ENCODE data around the gene ADO.

ADO gene

GRCh38 chr10:62795762-62796161, 8.8 kb upstream of the ADO start:
- no peaks in the 10 kb centered on the region for H3K36me3 ChIP-seq (ENCODE audit: control insufficient read depth, insufficient read depth, low read length)
- H3K18ac ChIP-seq (ENCODE audit: low read length), result no peak overlapping the region
- H4K5ac ChIP-seq (ENCODE audit: low read length), result no peak overlapping the region
- no peaks in the 10 kb centered on the region for H3K79me2 ChIP-seq (ENCODE audit: control insufficient read depth, insufficient read depth, low read length)
- H3K4me1 ChIP-seq (ENCODE audit: control insufficient read depth, low read depth, low read length), result no peaks in the 10 kb centered on the region
- no peaks in the 10 kb centered on the region for H3K79me1 ChIP-seq (ENCODE audit: low read length)
- H3K23ac ChIP-seq (ENCODE audit: low read length), result no peak overlapping the region
- WGBS (ENCODE audit: extremely low coverage, insufficient coverage, low lambda C conversion rate), result no CpG with 5 or more reads among the region's 4 CpGs
- H4K8ac ChIP-seq (ENCODE audit: low read depth, low read length), result no peak overlapping the region
- no peak overlapping the region for H3K4me3 ChIP-seq (ENCODE audit: low read length)
- no peak overlapping the region for H3K4ac ChIP-seq (ENCODE audit: low read depth, low read length)
- H2BK120ac ChIP-seq (ENCODE audit: low read depth, low read length), result no peak overlapping the region
- no peak overlapping the region for H3K4me2 ChIP-seq (ENCODE audit: low read length)
- H2AK5ac ChIP-seq (ENCODE audit: low read length), result no peak overlapping the region
- H3K56ac ChIP-seq (ENCODE audit: low read length), result no peak overlapping the region
- DNase-seq, result no peak
- H3K9ac ChIP-seq (ENCODE audit: low read length), result no peak overlapping the region
- H3K27me3 ChIP-seq (ENCODE audit: insufficient read depth, low read length, poor library complexity), result no peaks in the 10 kb centered on the region
- H3K27ac ChIP-seq (ENCODE audit: low read depth, low read length), result no peak overlapping the region
- no peak overlapping the region for H2BK5ac ChIP-seq (ENCODE audit: low read length)
- no peak overlapping the region for H2BK15ac ChIP-seq (replicated peaks; ENCODE audit: low read depth)

- no CpG with 5 or more reads among the region's 3 CpGs for WGBS (ENCODE audit: extremely low coverage, insufficient coverage, low lambda C conversion rate)
- H3K27me3 ChIP-seq (ENCODE audit: insufficient read depth, low read length, poor library complexity), result no peaks in the 10 kb centered on the region
- H3K36me3 ChIP-seq (ENCODE audit: control insufficient read depth, insufficient read depth, low read length), result no peaks in the 10 kb centered on the region
Measured at GRCh38 chr10:62796896-62797295, 7.6 kb upstream of the ADO start.

GRCh38 chr10:62801871-62802270, 2.6 kb upstream of the ADO start:
- no CpG with 5 or more reads among the region's 3 CpGs for WGBS (ENCODE audit: extremely low coverage, insufficient coverage, low lambda C conversion rate)
- H4K5ac ChIP-seq (ENCODE audit: low read length), result no peak overlapping the region
- no peak for DNase-seq

More at GRCh38 chr10:62796896-62797295, 7.6 kb upstream of the ADO start:
- Histone ChIP-seq H3K4me2 (ENCODE audit: low read length) (no peak overlapping the region), H4K5ac (ENCODE audit: low read length) (no peak overlapping the region), H2AK5ac (ENCODE audit: low read length) (no peak overlapping the region), H3K4me3 (ENCODE audit: low read length) (no peak overlapping the region), H3K4ac (ENCODE audit: low read depth, low read length) (no peak overlapping the region), H3K4me1 (ENCODE audit: control insufficient read depth, low read depth, low read length) (no peaks in the 10 kb centered on the region), H4K8ac (ENCODE audit: low read depth, low read length) (no peak overlapping the region), H2BK15ac (replicated peaks; ENCODE audit: low read depth) (no peak overlapping the region), H3K23ac (ENCODE audit: low read length) (no peak overlapping the region), H2BK5ac (ENCODE audit: low read length) (no peak overlapping the region), H3K9ac (ENCODE audit: low read length) (no peak overlapping the region), H3K79me2 (ENCODE audit: control insufficient read depth, insufficient read depth, low read length) (no peaks in the 10 kb centered on the region), H3K27ac (ENCODE audit: low read depth, low read length) (no peak overlapping the region), H2BK120ac (ENCODE audit: low read depth, low read length) (no peak overlapping the region), H3K18ac (ENCODE audit: low read length) (no peak overlapping the region), H3K56ac (ENCODE audit: low read length) (no peak overlapping the region), H3K79me1 (ENCODE audit: low read length) (no peaks in the 10 kb centered on the region)
- no peak for DNase-seq

GRCh38 chr10:62803724-62804355, 680 bp upstream of the ADO start:
- H3K79me1 ChIP-seq (ENCODE audit: low read length), result peaks cover 5% of the 10 kb centered on the region
- H4K5ac ChIP-seq (ENCODE audit: low read length), result peak overlapping the region; percentile 95
- H3K36me3 ChIP-seq (ENCODE audit: control insufficient read depth, insufficient read depth, low read length), result no peaks in the 10 kb centered on the region
- peak overlapping the region; percentile 86 for H3K18ac ChIP-seq (ENCODE audit: low read length)
- no peak overlapping the region for H2BK120ac ChIP-seq (ENCODE audit: low read depth, low read length)
- peak overlapping the region; percentile 59 for H3K4ac ChIP-seq (ENCODE audit: low read depth, low read length)
- no peaks in the 10 kb centered on the region for H3K27me3 ChIP-seq (ENCODE audit: insufficient read depth, low read length, poor library complexity)
- H3K27ac ChIP-seq (ENCODE audit: low read depth, low read length), result peak overlapping the region; percentile 16
- no peak overlapping the region for H3K4me3 ChIP-seq (ENCODE audit: low read length)
- peak overlapping the region; percentile 96 for H3K9ac ChIP-seq (ENCODE audit: low read length)
- H3K4me1 ChIP-seq (ENCODE audit: control insufficient read depth, low read depth, low read length), result no peaks in the 10 kb centered on the region
- no peak overlapping the region for H2AK5ac ChIP-seq (ENCODE audit: low read length)
- peak overlapping the region; percentile 43 for H4K8ac ChIP-seq (ENCODE audit: low read depth, low read length)
- DNase-seq, result no peak
- WGBS (ENCODE audit: extremely low coverage, insufficient coverage, low lambda C conversion rate), result no CpG with 5 or more reads among the region's 11 CpGs
- H3K56ac ChIP-seq (ENCODE audit: low read length), result peak overlapping the region; percentile 88
- H3K4me2 ChIP-seq (ENCODE audit: low read length), result peak overlapping the region; percentile 66
- H3K23ac ChIP-seq (ENCODE audit: low read length), result no peak overlapping the region
- no peak overlapping the region for H2BK15ac ChIP-seq (replicated peaks; ENCODE audit: low read depth)
- H3K79me2 ChIP-seq (ENCODE audit: control insufficient read depth, insufficient read depth, low read length), result peaks cover 17% of the 10 kb centered on the region
- H2BK5ac ChIP-seq (ENCODE audit: low read length), result no peak overlapping the region

More at GRCh38 chr10:62801871-62802270, 2.6 kb upstream of the ADO start:
- Histone ChIP-seq H3K79me1 (ENCODE audit: low read length) (peaks cover 4% of the 10 kb centered on the region), H3K4me2 (ENCODE audit: low read length) (no peak overlapping the region), H3K79me2 (ENCODE audit: control insufficient read depth, insufficient read depth, low read length) (peaks cover 13% of the 10 kb centered on the region), H3K23ac (ENCODE audit: low read length) (no peak overlapping the region), H3K27me3 (ENCODE audit: insufficient read depth, low read length, poor library complexity) (no peaks in the 10 kb centered on the region), H3K56ac (ENCODE audit: low read length) (no peak overlapping the region), H3K4ac (ENCODE audit: low read depth, low read length) (no peak overlapping the region), H3K27ac (ENCODE audit: low read depth, low read length) (no peak overlapping the region), H3K18ac (ENCODE audit: low read length) (no peak overlapping the region), H2BK120ac (ENCODE audit: low read depth, low read length) (no peak overlapping the region), H2BK15ac (replicated peaks; ENCODE audit: low read depth) (no peak overlapping the region), H3K4me1 (ENCODE audit: control insufficient read depth, low read depth, low read length) (no peaks in the 10 kb centered on the region), H3K9ac (ENCODE audit: low read length) (no peak overlapping the region), H2AK5ac (ENCODE audit: low read length) (no peak overlapping the region), H3K36me3 (ENCODE audit: control insufficient read depth, insufficient read depth, low read length) (no peaks in the 10 kb centered on the region), H2BK5ac (ENCODE audit: low read length) (no peak overlapping the region), H3K4me3 (ENCODE audit: low read length) (no peak overlapping the region), H4K8ac (ENCODE audit: low read depth, low read length) (no peak overlapping the region)

- no CpG with 5 or more reads among the region's 77 CpGs for WGBS (ENCODE audit: extremely low coverage, insufficient coverage, low lambda C conversion rate)
- Histone ChIP-seq H2BK5ac (ENCODE audit: low read length) (no peak overlapping the region), H3K18ac (ENCODE audit: low read length) (peak overlapping the region; percentile 78), H3K9ac (ENCODE audit: low read length) (peak overlapping the region; percentile 96), H4K5ac (ENCODE audit: low read length) (no peak overlapping the region), H3K27me3 (ENCODE audit: insufficient read depth, low read length, poor library complexity) (no peaks in the 10 kb centered on the region), H3K4me1 (ENCODE audit: control insufficient read depth, low read depth, low read length) (no peaks in the 10 kb centered on the region), H4K8ac (ENCODE audit: low read depth, low read length) (no peak overlapping the region), H3K36me3 (ENCODE audit: control insufficient read depth, insufficient read depth, low read length) (no peaks in the 10 kb centered on the region), H3K79me2 (ENCODE audit: control insufficient read depth, insufficient read depth, low read length) (peaks cover 17% of the 10 kb centered on the region), H3K23ac (ENCODE audit: low read length) (peak overlapping the region; percentile 85), H3K4me2 (ENCODE audit: low read length) (peak overlapping the region; percentile 85), H3K27ac (ENCODE audit: low read depth, low read length) (peak overlapping the region; percentile 66), H3K4ac (ENCODE audit: low read depth, low read length) (peak overlapping the region; percentile 58), H3K79me1 (ENCODE audit: low read length) (peaks cover 5% of the 10 kb centered on the region), H3K4me3 (ENCODE audit: low read length) (peak overlapping the region; percentile 94), H2AK5ac (ENCODE audit: low read length) (no peak overlapping the region), H3K56ac (ENCODE audit: low read length) (peak overlapping the region; percentile 100), H2BK15ac (replicated peaks; ENCODE audit: low read depth) (no peak overlapping the region), H2BK120ac (ENCODE audit: low read depth, low read length) (no peak overlapping the region)
- peak; percentile 77 for DNase-seq
Measured at GRCh38 chr10:62805231-62806099, 945 bp downstream of the ADO start.

Data from mesendoderm (in vitro differentiated cells).